Astrocyte (in vitro differentiated cells and primary cell): Measurements from ENCODE around the gene GPC3. TPM values are rescaled to one million over a fixed set of nuclear protein-coding genes. Genes with fewer than 3 reads are reported as not detected.

Experiments used
- DNase-seq: peaks from one replicate; pipeline ENCODE4 v3.0.0-alpha.2; 2010; ENCODE audit warnings: low read depth
- FAIRE-seq: peaks from 2 replicates; lab custom pipeline; 2011; peaks lifted over from hg19 to GRCh38; lab: Jason Lieb, UNC
- H2AFZ ChIP-seq: 2 replicates; pipeline ENCODE4 v1.6.0; 2012; ENCODE audit warnings: low read depth, low read length, inconsistent platforms
- H3K27ac ChIP-seq: 2 replicates; pipeline ENCODE4 v1.5.1; 2011; ENCODE audit warnings: low read depth, low read length, inconsistent platforms
- H3K27me3 ChIP-seq: 2 replicates; pipeline ENCODE4 v1.6.0; 2011; ENCODE audit warnings: low read length, inconsistent platforms; ENCODE audit not compliant: insufficient read depth
- H3K36me3 ChIP-seq: 2 replicates; pipeline ENCODE4 v1.5.1; 2011; ENCODE audit warnings: low read length, inconsistent platforms; ENCODE audit not compliant: insufficient read depth
- H3K4me1 ChIP-seq: 2 replicates; pipeline ENCODE4 v1.5.1; 2011; ENCODE audit warnings: low read length, inconsistent platforms; ENCODE audit not compliant: insufficient read depth
- H3K4me2 ChIP-seq: 2 replicates; pipeline ENCODE4 v1.6.0; 2012; ENCODE audit warnings: low read length, inconsistent platforms
- H3K4me3 ChIP-seq: 2 replicates; pipeline ENCODE4 v1.5.1; 2011; ENCODE audit warnings: low read depth, mild to moderate bottlenecking, low read length, inconsistent platforms; ENCODE audit not compliant: insufficient read depth
- H3K79me2 ChIP-seq: 2 replicates; pipeline ENCODE4 v1.6.0; 2012; ENCODE audit warnings: mild to moderate bottlenecking, low read length, inconsistent platforms; ENCODE audit not compliant: insufficient read depth
- H3K9ac ChIP-seq: 2 replicates; pipeline ENCODE4 v1.6.0; 2012; ENCODE audit warnings: mild to moderate bottlenecking, low read length, inconsistent platforms
- H3K9me3 ChIP-seq: 2 replicates; pipeline ENCODE4 v1.5.1; 2012; ENCODE audit warnings: low read depth, mild to moderate bottlenecking, low read length, inconsistent platforms; ENCODE audit not compliant: insufficient read depth
- H4K20me1 ChIP-seq: 2 replicates; pipeline ENCODE4 v1.6.0; 2012; ENCODE audit warnings: low read length, inconsistent platforms; ENCODE audit not compliant: insufficient read depth
- H3K27ac Mint-ChIP-seq: one replicate; pipeline ENCODE4 v1.8.0; 2021; ENCODE audit warnings: mild to moderate bottlenecking, mixed read lengths; ENCODE audit not compliant: unreplicated experiment
- H3K27me3 Mint-ChIP-seq: one replicate; pipeline ENCODE4 v1.8.0; 2021; ENCODE audit warnings: low read depth, mixed read lengths; ENCODE audit not compliant: unreplicated experiment
- H3K36me3 Mint-ChIP-seq: one replicate; pipeline ENCODE4 v1.8.0; 2021; ENCODE audit warnings: low read depth, mixed read lengths; ENCODE audit not compliant: unreplicated experiment
- H3K4me1 Mint-ChIP-seq: one replicate; pipeline ENCODE4 v1.8.0; 2021; ENCODE audit warnings: low read depth, mixed read lengths; ENCODE audit not compliant: unreplicated experiment
- H3K4me3 Mint-ChIP-seq: one replicate; pipeline ENCODE4 v1.8.0; 2021; ENCODE audit warnings: mild to moderate bottlenecking, moderate library complexity, mixed read lengths; ENCODE audit not compliant: unreplicated experiment
- H3K9me3 Mint-ChIP-seq: one replicate; pipeline ENCODE4 v1.8.0; 2021; ENCODE audit warnings: mild to moderate bottlenecking, mixed read lengths; ENCODE audit not compliant: unreplicated experiment
- EZH2 ChIP-seq: IDR thresholded peaks from 2 replicates; pipeline ENCODE4 v1.6.1; 2012; ENCODE audit warnings: mild to moderate bottlenecking, low read length, inconsistent platforms; ENCODE audit not compliant: insufficient read depth
- total RNA-seq: library from RNA; stranded (reverse); gene quantifications from 2 replicates; pipeline ENCODE4 v1.2.1, GENCODE V29; 2021
- TF ChIP-seq, protein P1 (sequence below): IDR thresholded peaks from 2 replicates; pipeline ENCODE4 v1.5.1; 2011; ENCODE audit warnings: low read depth, mild to moderate bottlenecking, inconsistent platforms, low read length, moderate library complexity; ENCODE audit not compliant: insufficient read depth

The GPC3 gene
- total RNA-seq, 1 donor from 2014 or later = 8.2 TPM

DNA sequence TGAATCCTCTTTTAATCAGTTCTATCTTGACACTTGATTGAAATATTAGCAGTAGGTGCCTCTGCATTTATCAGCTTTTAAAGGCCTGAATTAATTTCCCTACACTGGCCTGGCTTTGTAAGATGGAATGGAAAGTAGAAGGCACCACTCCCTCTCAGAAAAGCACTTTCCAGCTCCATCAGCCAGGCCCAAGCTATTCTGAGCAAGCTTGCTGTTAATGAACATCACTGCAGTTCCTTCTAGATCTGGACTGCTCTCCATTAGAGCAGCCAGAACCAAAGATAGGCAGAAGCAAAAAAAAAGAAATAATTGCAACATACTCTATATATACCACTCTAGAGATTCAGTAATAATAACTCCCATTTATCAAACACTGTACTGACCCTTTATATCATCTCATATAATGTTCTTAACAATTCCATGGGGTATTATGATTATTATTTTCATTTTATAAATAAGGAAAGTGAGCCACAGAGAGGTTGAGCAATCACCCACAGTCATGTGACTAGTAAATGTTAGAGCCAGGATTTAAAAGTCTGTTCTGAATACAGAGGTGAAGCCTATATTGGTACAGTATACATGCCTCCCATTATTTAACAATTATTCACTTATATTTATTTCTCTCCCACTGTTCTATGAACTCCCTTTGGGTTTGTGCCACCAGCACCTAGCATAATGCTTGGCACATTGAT lies 39.4 kb upstream of the GPC3 start:
- H3K4me3 ChIP-seq = no peak overlapping the region
- no peaks in the 10 kb centered on the region for H3K4me1 Mint-ChIP-seq
- H3K79me2 ChIP-seq = no peaks in the 10 kb centered on the region
- no peak for DNase-seq
- H4K20me1 ChIP-seq = no peaks in the 10 kb centered on the region
- H3K4me1 ChIP-seq = no peaks in the 10 kb centered on the region
- no peak overlapping the region for H2AFZ ChIP-seq
- H3K27ac Mint-ChIP-seq = no peak overlapping the region
- FAIRE-seq = peak; percentile 55
- H3K9ac ChIP-seq = no peak overlapping the region
- H3K36me3 ChIP-seq = no peaks in the 10 kb centered on the region
- no peak overlapping the region for H3K4me2 ChIP-seq
- no peaks in the 10 kb centered on the region for H3K9me3 ChIP-seq
- no peaks in the 10 kb centered on the region for H3K9me3 Mint-ChIP-seq
- H3K4me3 Mint-ChIP-seq = no peak overlapping the region
- H3K27me3 ChIP-seq = no peaks in the 10 kb centered on the region
- TF ChIP-seq, protein P1, sequence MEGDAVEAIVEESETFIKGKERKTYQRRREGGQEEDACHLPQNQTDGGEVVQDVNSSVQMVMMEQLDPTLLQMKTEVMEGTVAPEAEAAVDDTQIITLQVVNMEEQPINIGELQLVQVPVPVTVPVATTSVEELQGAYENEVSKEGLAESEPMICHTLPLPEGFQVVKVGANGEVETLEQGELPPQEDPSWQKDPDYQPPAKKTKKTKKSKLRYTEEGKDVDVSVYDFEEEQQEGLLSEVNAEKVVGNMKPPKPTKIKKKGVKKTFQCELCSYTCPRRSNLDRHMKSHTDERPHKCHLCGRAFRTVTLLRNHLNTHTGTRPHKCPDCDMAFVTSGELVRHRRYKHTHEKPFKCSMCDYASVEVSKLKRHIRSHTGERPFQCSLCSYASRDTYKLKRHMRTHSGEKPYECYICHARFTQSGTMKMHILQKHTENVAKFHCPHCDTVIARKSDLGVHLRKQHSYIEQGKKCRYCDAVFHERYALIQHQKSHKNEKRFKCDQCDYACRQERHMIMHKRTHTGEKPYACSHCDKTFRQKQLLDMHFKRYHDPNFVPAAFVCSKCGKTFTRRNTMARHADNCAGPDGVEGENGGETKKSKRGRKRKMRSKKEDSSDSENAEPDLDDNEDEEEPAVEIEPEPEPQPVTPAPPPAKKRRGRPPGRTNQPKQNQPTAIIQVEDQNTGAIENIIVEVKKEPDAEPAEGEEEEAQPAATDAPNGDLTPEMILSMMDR = no peak
- TF ChIP-seq EZH2 = no peak
- no peaks in the 10 kb centered on the region for H3K36me3 Mint-ChIP-seq
- H3K27ac ChIP-seq = no peak overlapping the region
- no peaks in the 10 kb centered on the region for H3K27me3 Mint-ChIP-seq

DNA sequence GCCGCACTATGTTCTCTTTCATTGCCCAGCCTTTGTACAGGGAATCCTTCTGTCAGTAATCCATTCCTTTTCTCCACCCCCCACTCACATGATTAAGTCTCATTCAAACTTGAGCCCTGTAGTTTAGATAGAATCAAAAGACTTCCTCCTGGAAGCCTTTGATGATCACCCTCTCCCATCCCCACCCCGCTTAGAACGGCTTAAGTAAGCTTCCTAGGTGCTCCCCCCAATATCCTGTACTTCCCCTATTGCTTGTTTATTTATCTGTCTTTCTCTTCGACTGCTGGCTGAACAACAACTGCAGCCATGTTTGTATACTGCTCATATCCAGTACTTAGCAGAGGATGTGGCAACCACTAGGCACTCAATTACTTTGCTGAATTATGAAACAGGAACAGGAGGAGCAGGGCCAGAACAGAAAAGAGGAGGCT lies 38.5 kb upstream of the GPC3 start:
- no peak for DNase-seq
- H4K20me1 ChIP-seq = no peaks in the 10 kb centered on the region
- no peaks in the 10 kb centered on the region for H3K36me3 ChIP-seq
- H2AFZ ChIP-seq = no peak overlapping the region
- H3K9me3 ChIP-seq = no peaks in the 10 kb centered on the region
- H3K4me2 ChIP-seq = no peak overlapping the region
- FAIRE-seq = peak; percentile 60
- Mint-ChIP-seq H3K36me3 (no peaks in the 10 kb centered on the region), H3K27ac (no peak overlapping the region), H3K9me3 (no peaks in the 10 kb centered on the region), H3K4me3 (no peak overlapping the region), H3K27me3 (peaks cover under 1% of the 10 kb centered on the region), H3K4me1 (no peaks in the 10 kb centered on the region)
- no peaks in the 10 kb centered on the region for H3K4me1 ChIP-seq
- H3K4me3 ChIP-seq = no peak overlapping the region
- no peaks in the 10 kb centered on the region for H3K79me2 ChIP-seq
- no peak for TF ChIP-seq EZH2
- TF ChIP-seq, protein P1 = no peak
- no peaks in the 10 kb centered on the region for H3K27me3 ChIP-seq
- no peak overlapping the region for H3K9ac ChIP-seq
- H3K27ac ChIP-seq = no peak overlapping the region

DNA sequence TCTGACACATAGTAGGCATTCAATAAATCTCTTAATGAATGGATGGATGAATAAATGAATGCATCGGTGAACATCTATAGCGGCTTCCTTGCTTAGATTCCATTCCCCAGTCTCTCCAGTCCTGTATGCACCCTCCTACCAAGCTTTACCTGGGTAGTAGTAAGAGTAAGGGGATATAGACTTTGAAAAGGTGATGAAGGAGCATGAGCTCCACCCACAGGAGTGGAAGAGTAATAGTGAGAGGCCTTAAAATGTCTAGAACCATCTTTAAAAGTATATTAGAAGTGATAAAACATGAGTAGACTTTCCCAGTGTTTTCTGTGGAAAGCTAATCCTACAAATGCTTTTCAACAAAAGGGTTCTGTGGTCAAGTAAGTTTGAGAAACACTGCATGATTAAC lies 35.5 kb upstream of the GPC3 start:
- H3K9ac ChIP-seq = no peak overlapping the region
- no peak overlapping the region for H3K4me2 ChIP-seq
- Mint-ChIP-seq H3K27ac (no peak overlapping the region), H3K27me3 (peaks cover 5% of the 10 kb centered on the region), H3K4me1 (no peaks in the 10 kb centered on the region), H3K36me3 (no peaks in the 10 kb centered on the region), H3K9me3 (no peaks in the 10 kb centered on the region), H3K4me3 (no peak overlapping the region)
- H3K27me3 ChIP-seq = no peaks in the 10 kb centered on the region
- no peak overlapping the region for H3K27ac ChIP-seq
- no peak for TF ChIP-seq EZH2
- TF ChIP-seq, protein P1 = no peak
- H3K9me3 ChIP-seq = no peaks in the 10 kb centered on the region
- H3K4me1 ChIP-seq = no peaks in the 10 kb centered on the region
- no peak overlapping the region for H3K4me3 ChIP-seq
- no peaks in the 10 kb centered on the region for H3K79me2 ChIP-seq
- H2AFZ ChIP-seq = no peak overlapping the region
- no peaks in the 10 kb centered on the region for H4K20me1 ChIP-seq
- no peak for FAIRE-seq
- DNase-seq = no peak
- H3K36me3 ChIP-seq = no peaks in the 10 kb centered on the region
